ENCODE data around the gene TRIM8. TPM values are rescaled to one million over a fixed set of nuclear protein-coding genes. Genes with fewer than 3 reads are reported as not detected.
A peak's percentile ranks its signal among the peaks of the same experiment; 100 is the strongest.

The TRIM8 gene
- total and polyA plus RNA-seq, 2 donors (not counting 1 experiment from before 2014, with no cell fraction given) = 44.9 to 74.4 TPM

DNA sequence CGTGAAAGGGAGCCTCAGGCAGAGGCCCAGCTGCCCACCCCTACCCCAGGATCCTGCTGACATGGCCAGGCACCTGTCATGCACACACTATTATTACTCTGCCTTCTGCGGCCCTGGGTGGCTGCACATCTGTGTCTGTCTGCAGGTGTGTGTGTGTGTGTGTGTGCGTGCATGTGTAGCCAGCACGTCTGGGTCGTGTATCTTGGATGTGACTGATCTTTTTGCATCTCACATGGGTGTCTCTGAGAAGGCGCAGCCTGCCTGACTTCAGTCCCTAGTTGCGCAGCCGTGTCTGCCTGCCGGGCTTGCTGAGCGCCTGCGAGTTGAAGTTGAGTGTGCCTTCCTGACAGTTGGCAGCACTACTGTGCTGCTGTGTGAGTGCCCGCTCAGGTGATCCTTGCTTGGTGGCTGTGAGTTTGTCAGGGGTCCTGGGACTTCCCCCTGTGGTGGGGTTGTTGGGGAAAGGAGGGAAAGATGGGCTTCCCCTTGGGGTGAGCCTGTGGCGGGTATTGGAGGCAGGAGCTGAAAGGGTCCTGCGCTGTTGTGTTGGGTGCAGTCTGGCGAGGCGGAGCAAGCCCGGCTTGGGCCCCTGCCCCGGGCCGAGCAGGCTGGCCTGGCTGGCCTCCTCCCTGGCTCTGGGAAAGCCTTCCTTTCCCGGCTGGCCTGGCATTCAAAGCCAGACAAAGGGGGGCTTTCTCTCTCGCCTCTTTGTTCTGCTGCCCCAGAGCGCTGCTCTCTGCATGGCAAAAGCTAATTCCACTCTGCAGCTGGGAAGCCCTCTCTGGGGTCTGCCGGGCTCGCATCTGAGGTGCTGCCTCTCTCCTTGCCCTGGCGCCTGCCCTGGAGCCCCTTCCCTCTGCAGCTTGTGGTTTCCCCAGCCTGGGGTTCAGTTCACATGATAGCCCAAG, 4.9 kb downstream of the TRIM8 start:
- CTCF ChIA-PET = interaction anchor here (1.0 kb wide), 1 partner anchor 29 kb away, joined by 4 read pairs; no protein-coding TSS in a partner anchor
- Histone ChIP-seq H3K4me2 (replicated peaks; ENCODE audit: low read depth, low read length, poor library complexity, severe bottlenecking) (peak overlapping the region; percentile 94), H2AFZ (ENCODE audit: insufficient read depth, low read depth, low read length, poor library complexity, severe bottlenecking) (no peak overlapping the region), H3K79me2 (ENCODE audit: control insufficient read depth, insufficient read depth, low read length) (peaks cover 92% of the 10 kb centered on the region), H3K27ac (ENCODE audit: low read length in 2 of 2) (peak overlapping the region; percentile 70 to 90), H3K36me3 (replicated peaks in 1 of 2; ENCODE audit: control extremely low read depth in 1 of 2, control insufficient read depth in 1 of 2, extremely low read depth in 1 of 2, insufficient read depth in 2 of 2, low read length in 1 of 2) (peaks cover 0 to 6% of the 10 kb centered on the region in 2 experiments), H3K9me3 (ENCODE audit: control extremely low read depth in 1 of 3, control insufficient read depth in 2 of 3, insufficient read depth in 1 of 3, low read length in 2 of 3) (no peaks in the 10 kb centered on the region), H3K4me3 (ENCODE audit: control extremely low read depth in 1 of 5, extremely low read depth in 1 of 5, insufficient read depth in 1 of 5, low read depth in 2 of 5, low read length in 4 of 5) (peak overlapping the region in 4 of 5 experiments; percentile 6 to 33 (median 10)), H4K20me1 (ENCODE audit: control insufficient read depth, insufficient read depth, low read length, poor library complexity, severe bottlenecking) (peaks cover 77% of the 10 kb centered on the region), H3K9ac (ENCODE audit: low read length) (peak overlapping the region; percentile 83), H3K27me3 (replicated peaks in 1 of 4; ENCODE audit: control extremely low read depth in 1 of 4, control insufficient read depth in 3 of 4, insufficient read depth in 4 of 4, low read length in 3 of 4) (no peaks in the 10 kb centered on the region), H3K4me1 (ENCODE audit: control insufficient read depth in 2 of 2, insufficient read depth in 2 of 2, low read length in 2 of 2) (peaks cover 78 to 84% of the 10 kb centered on the region in 2 donors)
- peak overlapping the region; percentile 99 for H3K27ac Mint-ChIP-seq
- 32% methylated on average over 23 of the region's 25 CpGs for WGBS (ENCODE audit: insufficient coverage)
- ATAC-seq (ENCODE audit: low read depth) (no peak), DNase-seq (peak; percentile 57)
- H3K27me3 Mint-ChIP-seq = no peaks in the 10 kb centered on the region
- POLR2A ChIA-PET = interaction anchor here (0.6 kb wide), 1 partner anchor 224 kb away, joined by 6 read pairs; no protein-coding TSS in a partner anchor
- no peaks in the 10 kb centered on the region for H3K9me3 Mint-ChIP-seq (ENCODE audit: insufficient read depth)
- H3K4me1 Mint-ChIP-seq = peaks cover 82% of the 10 kb centered on the region
- intact Hi-C loops (cut with micrococcal nuclease) = loop anchor here (5.0 kb wide), 3 partner anchors 268 to 832 kb away; partner anchors contain the start of genes CNNM2 and OGA
- H3K4me3 Mint-ChIP-seq = peak overlapping the region; percentile 97
- TF ChIP-seq, protein P1, sequence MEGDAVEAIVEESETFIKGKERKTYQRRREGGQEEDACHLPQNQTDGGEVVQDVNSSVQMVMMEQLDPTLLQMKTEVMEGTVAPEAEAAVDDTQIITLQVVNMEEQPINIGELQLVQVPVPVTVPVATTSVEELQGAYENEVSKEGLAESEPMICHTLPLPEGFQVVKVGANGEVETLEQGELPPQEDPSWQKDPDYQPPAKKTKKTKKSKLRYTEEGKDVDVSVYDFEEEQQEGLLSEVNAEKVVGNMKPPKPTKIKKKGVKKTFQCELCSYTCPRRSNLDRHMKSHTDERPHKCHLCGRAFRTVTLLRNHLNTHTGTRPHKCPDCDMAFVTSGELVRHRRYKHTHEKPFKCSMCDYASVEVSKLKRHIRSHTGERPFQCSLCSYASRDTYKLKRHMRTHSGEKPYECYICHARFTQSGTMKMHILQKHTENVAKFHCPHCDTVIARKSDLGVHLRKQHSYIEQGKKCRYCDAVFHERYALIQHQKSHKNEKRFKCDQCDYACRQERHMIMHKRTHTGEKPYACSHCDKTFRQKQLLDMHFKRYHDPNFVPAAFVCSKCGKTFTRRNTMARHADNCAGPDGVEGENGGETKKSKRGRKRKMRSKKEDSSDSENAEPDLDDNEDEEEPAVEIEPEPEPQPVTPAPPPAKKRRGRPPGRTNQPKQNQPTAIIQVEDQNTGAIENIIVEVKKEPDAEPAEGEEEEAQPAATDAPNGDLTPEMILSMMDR (IDR thresholded peaks at IDR 0.05) = no peak
- TF ChIP-seq EZH2 (IDR thresholded peaks at IDR 0.05; ENCODE audit: borderline replicate concordance, insufficient read depth, low read depth, low read length, poor library complexity, severe bottlenecking) = no peak
